ENCODE measurements around the gene TAMM41. TPM values are rescaled to one million over a fixed set of nuclear protein-coding genes. Genes with fewer than 3 reads are reported as not detected.
"Not testable (repeated sequence)": the region's sequence is repeated elsewhere in the genome, so short reads cannot be mapped to it uniquely, and the experiment has no call there.

Gene TAMM41, protein sequence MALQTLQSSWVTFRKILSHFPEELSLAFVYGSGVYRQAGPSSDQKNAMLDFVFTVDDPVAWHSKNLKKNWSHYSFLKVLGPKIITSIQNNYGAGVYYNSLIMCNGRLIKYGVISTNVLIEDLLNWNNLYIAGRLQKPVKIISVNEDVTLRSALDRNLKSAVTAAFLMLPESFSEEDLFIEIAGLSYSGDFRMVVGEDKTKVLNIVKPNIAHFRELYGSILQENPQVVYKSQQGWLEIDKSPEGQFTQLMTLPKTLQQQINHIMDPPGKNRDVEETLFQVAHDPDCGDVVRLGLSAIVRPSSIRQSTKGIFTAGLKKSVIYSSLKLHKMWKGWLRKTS
- 10 to 100 TPM; 30.7 to 33.1 TPM for total RNA-seq

- Mint-ChIP-seq H3K4me3 (peak within 1 kb of the TSS; percentile 98), H3K9me3 (no peaks in the 10 kb centered on the region), H3K4me1 (ENCODE audit: low read depth) (peaks cover 32% of the 10 kb centered on the region), H3K36me3 (ENCODE audit: low read depth) (peaks cover 31% of the 10 kb centered on the region), H3K27ac (peak within 1 kb of the TSS; percentile 95), H3K27me3 (no peaks in the 10 kb centered on the region)
- POLR2A ChIA-PET = interaction anchor here (0.6 to 1.0 kb wide), 4 partner anchors 9 to 993 kb away, joined by 3 to 4 read pairs (median 3); no protein-coding TSS in a partner anchor
- CTCF ChIA-PET = interaction anchor here (1.3 to 2.1 kb wide), 5 partner anchors 11 to 298 kb away, joined by 3 to 7 read pairs (median 3); no protein-coding TSS in a partner anchor
- ATAC-seq = peak; percentile 99
- intact Hi-C loops (cut with micrococcal nuclease) = no loop called here
- peak; percentile 96 for DNase-seq
- TF ChIP-seq, protein P1, sequence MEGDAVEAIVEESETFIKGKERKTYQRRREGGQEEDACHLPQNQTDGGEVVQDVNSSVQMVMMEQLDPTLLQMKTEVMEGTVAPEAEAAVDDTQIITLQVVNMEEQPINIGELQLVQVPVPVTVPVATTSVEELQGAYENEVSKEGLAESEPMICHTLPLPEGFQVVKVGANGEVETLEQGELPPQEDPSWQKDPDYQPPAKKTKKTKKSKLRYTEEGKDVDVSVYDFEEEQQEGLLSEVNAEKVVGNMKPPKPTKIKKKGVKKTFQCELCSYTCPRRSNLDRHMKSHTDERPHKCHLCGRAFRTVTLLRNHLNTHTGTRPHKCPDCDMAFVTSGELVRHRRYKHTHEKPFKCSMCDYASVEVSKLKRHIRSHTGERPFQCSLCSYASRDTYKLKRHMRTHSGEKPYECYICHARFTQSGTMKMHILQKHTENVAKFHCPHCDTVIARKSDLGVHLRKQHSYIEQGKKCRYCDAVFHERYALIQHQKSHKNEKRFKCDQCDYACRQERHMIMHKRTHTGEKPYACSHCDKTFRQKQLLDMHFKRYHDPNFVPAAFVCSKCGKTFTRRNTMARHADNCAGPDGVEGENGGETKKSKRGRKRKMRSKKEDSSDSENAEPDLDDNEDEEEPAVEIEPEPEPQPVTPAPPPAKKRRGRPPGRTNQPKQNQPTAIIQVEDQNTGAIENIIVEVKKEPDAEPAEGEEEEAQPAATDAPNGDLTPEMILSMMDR (IDR thresholded peaks at IDR 0.05) = peak; percentile 61
Observed at GRCh38 chr3:11846281-11847266, at the start of gene TAMM41. TAMM41 (minus strand) TSS chr3:11846885; CDS start chr3:11846636, 249 bp downstream.

GRCh38 chr3:11878837-11879236 lies 32.2 kb upstream of the TAMM41 start:
- Mint-ChIP-seq H3K27me3 (peaks cover 8% of the 10 kb centered on the region), H3K36me3 (ENCODE audit: low read depth) (no peaks in the 10 kb centered on the region), H3K4me3 (no peak overlapping the region), H3K4me1 (ENCODE audit: low read depth) (no peaks in the 10 kb centered on the region), H3K27ac (no peak overlapping the region), H3K9me3 (no peaks in the 10 kb centered on the region)
- TF ChIP-seq, protein P1 (IDR thresholded peaks at IDR 0.05) = no peak
- CTCF ChIA-PET = no interaction called here
- POLR2A ChIA-PET = no interaction called here
- intact Hi-C loops (cut with micrococcal nuclease) = no loop called here
- DNase-seq (no peak), ATAC-seq (no peak)

DNA sequence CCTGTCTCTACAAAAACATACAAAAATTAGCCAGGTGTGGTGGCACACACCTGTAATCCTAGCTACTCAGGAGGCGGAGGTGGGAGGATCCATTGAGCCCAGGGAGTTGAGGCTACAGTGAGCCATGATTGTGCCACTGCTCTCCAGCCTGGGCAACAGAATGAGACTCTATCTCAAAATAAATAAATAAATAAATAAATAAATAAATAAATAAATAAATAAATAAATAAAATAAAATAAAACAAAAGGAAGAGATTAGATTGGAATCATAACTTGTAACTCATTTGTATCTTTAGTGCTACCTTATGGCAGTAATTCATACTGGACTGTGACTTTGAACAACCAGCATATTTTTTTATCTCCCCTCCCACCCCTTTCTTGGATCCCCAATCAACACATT lies 28.0 kb upstream of the TAMM41 start:
- H3K27ac Mint-ChIP-seq; intact Hi-C loops (cut with micrococcal nuclease); H3K27me3 Mint-ChIP-seq; H3K4me1 Mint-ChIP-seq (ENCODE audit: low read depth); H3K36me3 Mint-ChIP-seq (ENCODE audit: low read depth); POLR2A ChIA-PET; H3K9me3 Mint-ChIP-seq; DNase-seq; CTCF ChIA-PET; H3K4me3 Mint-ChIP-seq; ATAC-seq: not testable (repeated sequence)

DNA sequence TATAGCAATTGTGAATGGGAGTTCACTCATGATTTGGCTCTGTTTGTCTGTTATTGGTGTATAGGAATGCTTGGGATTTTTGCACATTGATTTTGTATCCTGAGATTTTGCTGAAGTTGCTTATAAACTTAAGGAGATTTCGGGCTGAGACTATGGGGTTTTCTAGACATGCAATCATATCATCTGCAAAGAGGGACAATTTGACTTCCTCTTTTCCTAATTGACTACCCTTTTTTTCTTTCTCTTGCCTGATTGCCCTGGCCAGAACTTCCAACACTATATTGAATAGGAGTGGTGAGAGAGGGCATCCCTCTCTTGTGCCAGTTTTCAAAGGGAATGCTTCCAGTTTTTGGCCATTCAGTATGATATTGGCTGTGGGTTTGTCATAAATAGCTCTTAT lies 17.1 kb upstream of the TAMM41 start:
- ATAC-seq; H3K9me3 Mint-ChIP-seq; H3K27ac Mint-ChIP-seq; CTCF ChIA-PET; intact Hi-C loops (cut with micrococcal nuclease); DNase-seq; POLR2A ChIA-PET; H3K36me3 Mint-ChIP-seq (ENCODE audit: low read depth); H3K4me3 Mint-ChIP-seq; H3K4me1 Mint-ChIP-seq (ENCODE audit: low read depth): not testable (repeated sequence)
- H3K27me3 Mint-ChIP-seq = peaks cover 17% of the 10 kb centered on the region

DNA sequence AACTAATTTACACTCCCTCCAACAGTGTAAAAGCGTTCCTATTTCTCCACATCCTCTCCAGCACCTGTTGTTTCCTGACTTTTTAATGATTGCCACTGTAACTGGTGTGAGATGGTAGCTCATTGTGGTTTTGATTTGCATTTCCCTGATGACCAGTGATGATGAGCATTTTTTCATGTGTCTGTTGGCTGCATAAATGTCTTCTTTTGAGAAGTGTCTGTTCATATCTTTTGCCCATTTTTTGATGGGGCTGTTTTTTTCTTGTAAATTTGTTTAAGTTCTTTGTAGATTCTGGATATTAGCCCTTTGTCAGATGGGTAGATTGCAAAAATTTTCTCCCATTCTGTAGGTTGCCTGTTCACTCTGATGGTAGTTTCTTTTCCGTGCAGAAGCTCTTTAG lies 15.9 kb upstream of the TAMM41 start:
- H3K9me3 Mint-ChIP-seq; CTCF ChIA-PET; H3K4me1 Mint-ChIP-seq (ENCODE audit: low read depth); DNase-seq; H3K27ac Mint-ChIP-seq; ATAC-seq; H3K36me3 Mint-ChIP-seq (ENCODE audit: low read depth); intact Hi-C loops (cut with micrococcal nuclease); H3K4me3 Mint-ChIP-seq; POLR2A ChIA-PET: not testable (repeated sequence)
- H3K27me3 Mint-ChIP-seq = peaks cover 16% of the 10 kb centered on the region

DNA sequence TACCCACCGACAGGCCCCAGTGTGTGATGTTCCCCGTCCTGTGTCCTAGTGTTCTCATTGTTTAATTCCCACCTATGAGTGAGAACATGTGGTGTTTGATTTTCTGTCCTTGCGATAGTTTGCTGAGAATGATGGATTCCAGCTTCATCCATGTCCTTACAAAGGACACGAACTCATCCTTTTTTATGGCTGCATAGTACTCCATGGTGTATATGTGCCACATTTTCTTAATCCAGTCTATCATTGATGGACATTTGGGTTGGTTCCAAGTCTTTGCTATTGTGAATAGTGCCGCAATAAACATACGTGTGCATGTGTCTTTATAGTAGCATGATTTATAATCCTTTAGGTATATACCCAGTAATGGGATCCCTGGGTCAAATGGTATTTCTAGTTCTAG lies 15.5 kb upstream of the TAMM41 start:
- H3K27ac Mint-ChIP-seq; H3K36me3 Mint-ChIP-seq (ENCODE audit: low read depth); DNase-seq; POLR2A ChIA-PET; H3K9me3 Mint-ChIP-seq; H3K4me3 Mint-ChIP-seq; ATAC-seq; intact Hi-C loops (cut with micrococcal nuclease); CTCF ChIA-PET; H3K4me1 Mint-ChIP-seq (ENCODE audit: low read depth): not testable (repeated sequence)
- peaks cover 20% of the 10 kb centered on the region for H3K27me3 Mint-ChIP-seq

GRCh38 chr3:11860213-11860612 lies 13.5 kb upstream of the TAMM41 start:
- H3K4me1 Mint-ChIP-seq (ENCODE audit: low read depth); intact Hi-C loops (cut with micrococcal nuclease); H3K4me3 Mint-ChIP-seq; H3K27ac Mint-ChIP-seq; DNase-seq; H3K36me3 Mint-ChIP-seq (ENCODE audit: low read depth); POLR2A ChIA-PET; ATAC-seq; H3K9me3 Mint-ChIP-seq: not testable (repeated sequence)
- CTCF ChIA-PET = interaction anchor here (0.8 kb wide), 1 partner anchor 13 kb away, joined by 3 read pairs; the partner anchor contains the start of gene TAMM41
- peaks cover 23% of the 10 kb centered on the region for H3K27me3 Mint-ChIP-seq

All from activated CD8-positive, alpha-beta T cell treated with anti-CD3 and anti-CD28 coated beads for 36 hours (primary cell).